ENCODE measurements around the gene ACTR3. TPM values are rescaled to one million over a fixed set of nuclear protein-coding genes. Genes with fewer than 3 reads are reported as not detected.

ACTR3 gene
- total and polyA plus RNA-seq, 2 experiments from 2014 or later = 63.7 to 137 TPM

DNA sequence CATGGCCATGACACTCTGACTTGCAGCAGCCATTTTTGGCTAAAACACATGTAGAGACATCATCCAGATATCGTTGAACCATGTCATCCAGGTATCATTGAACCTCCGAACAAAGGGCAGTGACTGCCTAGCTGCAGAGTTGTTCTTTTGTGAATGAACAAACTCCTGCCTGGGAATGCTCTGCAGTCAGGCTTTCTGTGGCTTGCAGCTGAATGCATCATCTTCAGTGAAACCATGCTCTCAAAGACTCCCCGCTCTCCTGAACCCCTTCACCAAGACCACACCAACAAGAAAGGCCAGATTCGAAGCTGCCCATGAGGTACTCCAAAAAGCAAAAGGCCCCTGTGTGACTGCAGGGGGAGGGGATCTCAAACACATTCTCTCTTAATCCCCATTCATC, 118.8 kb downstream of the ACTR3 start (continued):
- TF ChIP-seq, protein P1, sequence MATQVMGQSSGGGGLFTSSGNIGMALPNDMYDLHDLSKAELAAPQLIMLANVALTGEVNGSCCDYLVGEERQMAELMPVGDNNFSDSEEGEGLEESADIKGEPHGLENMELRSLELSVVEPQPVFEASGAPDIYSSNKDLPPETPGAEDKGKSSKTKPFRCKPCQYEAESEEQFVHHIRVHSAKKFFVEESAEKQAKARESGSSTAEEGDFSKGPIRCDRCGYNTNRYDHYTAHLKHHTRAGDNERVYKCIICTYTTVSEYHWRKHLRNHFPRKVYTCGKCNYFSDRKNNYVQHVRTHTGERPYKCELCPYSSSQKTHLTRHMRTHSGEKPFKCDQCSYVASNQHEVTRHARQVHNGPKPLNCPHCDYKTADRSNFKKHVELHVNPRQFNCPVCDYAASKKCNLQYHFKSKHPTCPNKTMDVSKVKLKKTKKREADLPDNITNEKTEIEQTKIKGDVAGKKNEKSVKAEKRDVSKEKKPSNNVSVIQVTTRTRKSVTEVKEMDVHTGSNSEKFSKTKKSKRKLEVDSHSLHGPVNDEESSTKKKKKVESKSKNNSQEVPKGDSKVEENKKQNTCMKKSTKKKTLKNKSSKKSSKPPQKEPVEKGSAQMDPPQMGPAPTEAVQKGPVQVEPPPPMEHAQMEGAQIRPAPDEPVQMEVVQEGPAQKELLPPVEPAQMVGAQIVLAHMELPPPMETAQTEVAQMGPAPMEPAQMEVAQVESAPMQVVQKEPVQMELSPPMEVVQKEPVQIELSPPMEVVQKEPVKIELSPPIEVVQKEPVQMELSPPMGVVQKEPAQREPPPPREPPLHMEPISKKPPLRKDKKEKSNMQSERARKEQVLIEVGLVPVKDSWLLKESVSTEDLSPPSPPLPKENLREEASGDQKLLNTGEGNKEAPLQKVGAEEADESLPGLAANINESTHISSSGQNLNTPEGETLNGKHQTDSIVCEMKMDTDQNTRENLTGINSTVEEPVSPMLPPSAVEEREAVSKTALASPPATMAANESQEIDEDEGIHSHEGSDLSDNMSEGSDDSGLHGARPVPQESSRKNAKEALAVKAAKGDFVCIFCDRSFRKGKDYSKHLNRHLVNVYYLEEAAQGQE (IDR thresholded peaks at IDR 0.05; ENCODE audit: unreplicated experiment) = no peak
- no peak for TF ChIP-seq POLR2AphosphoS5 (IDR thresholded peaks at IDR 0.05; ENCODE audit: low read depth)
- no peak for TF ChIP-seq STAT1 (IDR thresholded peaks at IDR 0.05; ENCODE audit: unreplicated experiment)
- TF ChIP-seq JUNB (IDR thresholded peaks at IDR 0.05; ENCODE audit: unreplicated experiment) = no peak
- TF ChIP-seq ZNF114 (CRISPR knock-in tag; IDR thresholded peaks at IDR 0.05) = no peak
- TF ChIP-seq EZH2 (IDR thresholded peaks at IDR 0.05; ENCODE audit: low read depth, unreplicated experiment) = no peak
- TF ChIP-seq, protein P2, sequence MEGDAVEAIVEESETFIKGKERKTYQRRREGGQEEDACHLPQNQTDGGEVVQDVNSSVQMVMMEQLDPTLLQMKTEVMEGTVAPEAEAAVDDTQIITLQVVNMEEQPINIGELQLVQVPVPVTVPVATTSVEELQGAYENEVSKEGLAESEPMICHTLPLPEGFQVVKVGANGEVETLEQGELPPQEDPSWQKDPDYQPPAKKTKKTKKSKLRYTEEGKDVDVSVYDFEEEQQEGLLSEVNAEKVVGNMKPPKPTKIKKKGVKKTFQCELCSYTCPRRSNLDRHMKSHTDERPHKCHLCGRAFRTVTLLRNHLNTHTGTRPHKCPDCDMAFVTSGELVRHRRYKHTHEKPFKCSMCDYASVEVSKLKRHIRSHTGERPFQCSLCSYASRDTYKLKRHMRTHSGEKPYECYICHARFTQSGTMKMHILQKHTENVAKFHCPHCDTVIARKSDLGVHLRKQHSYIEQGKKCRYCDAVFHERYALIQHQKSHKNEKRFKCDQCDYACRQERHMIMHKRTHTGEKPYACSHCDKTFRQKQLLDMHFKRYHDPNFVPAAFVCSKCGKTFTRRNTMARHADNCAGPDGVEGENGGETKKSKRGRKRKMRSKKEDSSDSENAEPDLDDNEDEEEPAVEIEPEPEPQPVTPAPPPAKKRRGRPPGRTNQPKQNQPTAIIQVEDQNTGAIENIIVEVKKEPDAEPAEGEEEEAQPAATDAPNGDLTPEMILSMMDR (conservative IDR thresholded peaks at IDR 0.05; ENCODE audit: low read depth in 2 of 2) = no peak
- no peak for TF ChIP-seq NANOG (IDR thresholded peaks at IDR 0.05; ENCODE audit: borderline replicate concordance)

- no peaks in the 10 kb centered on the region for H3F3A ChIP-seq (replicated peaks; ENCODE audit: low read depth)
- Mint-ChIP-seq H3K27ac (no peak overlapping the region), H3K4me3 (no peak overlapping the region), H3K36me3 (ENCODE audit: low read depth) (peaks cover 4% of the 10 kb centered on the region; the same call in 2 of the 3 replicates), H3K9me3 (peaks cover 43% of the 10 kb centered on the region), H3K27me3 (ENCODE audit: insufficient read depth, low read depth, poor library complexity) (peaks cover 7% of the 10 kb centered on the region), H3K4me1 (no peaks in the 10 kb centered on the region; the same call in 2 of the 3 replicates)
- no peaks in the 10 kb centered on the region for H3K36me3 ChIP-seq (ENCODE audit: insufficient read depth)
- DNase-seq (ENCODE audit: low spot score) (no peak), ATAC-seq (no peak)
- no peak overlapping the region for H3K4me2 ChIP-seq
- H3K79me2 ChIP-seq (replicated peaks; ENCODE audit: insufficient read depth) = no peaks in the 10 kb centered on the region
- no peaks in the 10 kb centered on the region for H3K4me1 ChIP-seq (ENCODE audit: insufficient read depth)
- H3K9me2 ChIP-seq (ENCODE audit: insufficient read depth) = no peaks in the 10 kb centered on the region
- H3K27ac ChIP-seq (ENCODE audit: low read depth) = no peak overlapping the region
- H3K27me3 ChIP-seq (ENCODE audit: insufficient read depth) = no peaks in the 10 kb centered on the region
- H3K4me3 ChIP-seq = no peak overlapping the region
- no peaks in the 10 kb centered on the region for H4K20me1 ChIP-seq (replicated peaks; ENCODE audit: insufficient read depth)
- no peak overlapping the region for H2AFZ ChIP-seq
- no peak for TF ChIP-seq ETS1 (IDR thresholded peaks at IDR 0.05)
- TF ChIP-seq, protein P1 (IDR thresholded peaks at IDR 0.05; ENCODE audit: unreplicated experiment) = no peak
Measured at GRCh38 chr2:114009205-114009944, 119.5 kb downstream of the ACTR3 start.

All from GM23338 (cell line).